ENCODE measurements around the gene MEGF11.
A peak's percentile ranks its signal among the peaks of the same experiment; 100 is the strongest.

The MEGF11 gene

GRCh38 chr15:65916664-65917406 lies 336.7 kb downstream of the MEGF11 start:
- peak; percentile 56 for DNase-seq (ENCODE audit: extremely low spot score)
- TF ChIP-seq FOXK2 (IDR thresholded peaks at IDR 0.05) (no peak), SUZ12 (IDR thresholded peaks at IDR 0.05) (no peak), BHLHE40 (IDR thresholded peaks at IDR 0.05; ENCODE audit: borderline replicate concordance) (no peak), NFRKB (IDR thresholded peaks at IDR 0.05) (no peak), FOXA1 (IDR thresholded peaks at IDR 0.05) (no peak), SP1 (IDR thresholded peaks at IDR 0.05) (no peak), FOXM1 (IDR thresholded peaks at IDR 0.05; ENCODE audit: borderline replicate concordance) (no peak), HDGF (IDR thresholded peaks at IDR 0.05; ENCODE audit: borderline replicate concordance) (no peak), ARNT (IDR thresholded peaks at IDR 0.05) (no peak), LEF1 (IDR thresholded peaks at IDR 0.05; ENCODE audit: borderline replicate concordance) (no peak), PKNOX1 (IDR thresholded peaks at IDR 0.05) (no peak), TARDBP (IDR thresholded peaks at IDR 0.05) (no peak), CTBP1 (IDR thresholded peaks at IDR 0.05; ENCODE audit: borderline replicate concordance) (no peak), ELF4 (IDR thresholded peaks at IDR 0.05) (no peak), ZNF384 (IDR thresholded peaks at IDR 0.05) (no peak), L3MBTL2 (conservative IDR thresholded peaks at IDR 0.05) (no peak)
- CTCF ChIA-PET: no interaction called here
- POLR2A ChIA-PET: interaction anchor here (0.7 kb wide), 1 partner anchor 16 kb away, joined by 3 read pairs; no protein-coding TSS in a partner anchor

GRCh38 chr15:65916041-65916663 lies 337.4 kb downstream of the MEGF11 start:
- DNase-seq (ENCODE audit: extremely low spot score): no peak
- TF ChIP-seq FOXK2 (IDR thresholded peaks at IDR 0.05) (no peak), FOXA1 (IDR thresholded peaks at IDR 0.05) (no peak), CTBP1 (IDR thresholded peaks at IDR 0.05; ENCODE audit: borderline replicate concordance) (no peak), ARNT (IDR thresholded peaks at IDR 0.05) (no peak), SP1 (IDR thresholded peaks at IDR 0.05) (no peak), LEF1 (IDR thresholded peaks at IDR 0.05; ENCODE audit: borderline replicate concordance) (no peak), BHLHE40 (IDR thresholded peaks at IDR 0.05; ENCODE audit: borderline replicate concordance) (no peak), PKNOX1 (IDR thresholded peaks at IDR 0.05) (no peak), SUZ12 (IDR thresholded peaks at IDR 0.05) (no peak), NFRKB (IDR thresholded peaks at IDR 0.05) (no peak), TARDBP (IDR thresholded peaks at IDR 0.05) (no peak), ZNF384 (IDR thresholded peaks at IDR 0.05) (no peak), HDGF (IDR thresholded peaks at IDR 0.05; ENCODE audit: borderline replicate concordance) (no peak), L3MBTL2 (conservative IDR thresholded peaks at IDR 0.05) (no peak)
- CTCF ChIA-PET: no interaction called here
- POLR2A ChIA-PET: no interaction called here

GRCh38 chr15:65914981-65915925 lies 338.3 kb downstream of the MEGF11 start:
- no peak for DNase-seq (ENCODE audit: extremely low spot score)
- CTCF ChIA-PET: no interaction called here

GRCh38 chr15:65914386-65914785 lies 339.2 kb downstream of the MEGF11 start:
- CTCF ChIA-PET: no interaction called here
- POLR2A ChIA-PET: no interaction called here
- TF ChIP-seq LEF1 (IDR thresholded peaks at IDR 0.05; ENCODE audit: borderline replicate concordance) (no peak), SUZ12 (IDR thresholded peaks at IDR 0.05) (no peak), ZNF384 (IDR thresholded peaks at IDR 0.05) (no peak), FOXA1 (IDR thresholded peaks at IDR 0.05) (no peak), TARDBP (IDR thresholded peaks at IDR 0.05) (no peak), SP1 (IDR thresholded peaks at IDR 0.05) (no peak), FOXM1 (IDR thresholded peaks at IDR 0.05; ENCODE audit: borderline replicate concordance) (no peak), NFRKB (IDR thresholded peaks at IDR 0.05) (no peak), CTBP1 (IDR thresholded peaks at IDR 0.05; ENCODE audit: borderline replicate concordance) (no peak), FOXK2 (IDR thresholded peaks at IDR 0.05) (no peak)
- DNase-seq (ENCODE audit: extremely low spot score): no peak

More at GRCh38 chr15:65914981-65915925, 338.3 kb downstream of the MEGF11 start:
- POLR2A ChIA-PET: no interaction called here
- no peak for TF ChIP-seq L3MBTL2 (conservative IDR thresholded peaks at IDR 0.05)
- no peak for TF ChIP-seq SP1 (IDR thresholded peaks at IDR 0.05)
- TF ChIP-seq CTBP1 (IDR thresholded peaks at IDR 0.05; ENCODE audit: borderline replicate concordance): no peak
- TF ChIP-seq LEF1 (IDR thresholded peaks at IDR 0.05; ENCODE audit: borderline replicate concordance): no peak
- no peak for TF ChIP-seq SUZ12 (IDR thresholded peaks at IDR 0.05)
- no peak for TF ChIP-seq FOXM1 (IDR thresholded peaks at IDR 0.05; ENCODE audit: borderline replicate concordance)

GRCh38 chr15:65913631-65914199 lies 339.8 kb downstream of the MEGF11 start:
- ChIA-PET POLR2A (no interaction called here), CTCF (interaction anchor here (0.6 kb wide), 1 partner anchor 277 kb away, joined by 3 read pairs; no protein-coding TSS in a partner anchor)
- TF ChIP-seq BHLHE40 (IDR thresholded peaks at IDR 0.05; ENCODE audit: borderline replicate concordance) (no peak), CTBP1 (IDR thresholded peaks at IDR 0.05; ENCODE audit: borderline replicate concordance) (no peak)
- DNase-seq (ENCODE audit: extremely low spot score): no peak

- ChIA-PET CTCF (interaction anchor here (0.6 kb wide), 1 partner anchor 9 kb away, joined by 3 read pairs; no protein-coding TSS in a partner anchor), POLR2A (no interaction called here)
- no peak for DNase-seq (ENCODE audit: extremely low spot score)
- TF ChIP-seq FOXK2 (IDR thresholded peaks at IDR 0.05) (no peak), SP1 (IDR thresholded peaks at IDR 0.05) (no peak)
Observed at GRCh38 chr15:65912235-65912634, 341.3 kb downstream of the MEGF11 start.
